SH-SY5Y (cell line): ENCODE data around the gene SACS.

Experiments
- GATA2 ChIP-seq: IDR thresholded peaks from 2 replicates; pipeline ENCODE4 v1.6.1; 2011; ENCODE audit warnings: mild to moderate bottlenecking, low read depth, low read length
- GATA3 ChIP-seq: IDR thresholded peaks from 2 replicates; pipeline ENCODE4 v1.6.1; 2011; ENCODE audit warnings: low read depth, mild to moderate bottlenecking, low read length, moderate library complexity

GRCh38 chr13:23367907-23368306, 65.6 kb downstream of the SACS start:
- TF ChIP-seq GATA3 (no peak), GATA2 (no peak)
